K562 (cell line): ENCODE measurements around the gene TJP2. TPM values are rescaled to one million over a fixed set of nuclear protein-coding genes. Genes with fewer than 3 reads are reported as not detected.

Source experiments
- ATAC-seq: fragments of 200-7000 bp; cut with Tn5 transposase; 3 replicates; pipeline ENCODE4 v1.9.1; 2020; ENCODE audit warnings: moderate library complexity
- BruUV-seq: library from RNA; stranded (reverse); fragments of 400-500 nt; replicated peaks from 2 replicates; lab custom pipeline; 2021; lab: Mats Ljungman, UMichigan
- CTCF ChIA-PET: fragments of 300-600 bp; formaldehyde crosslinking; extraction: SDS; loops from one replicate; lab custom pipeline; 2021; ENCODE audit warnings: low intra/inter-chr PET ratio; lab: Yijun Ruan, JAX
- POLR2A ChIA-PET: fragments of 300-600, 350-650 bp; sonication (Branson Sonifier 250); formaldehyde crosslinking; extraction: SDS; loops from one replicate; lab custom pipeline; 2021; ENCODE audit warnings: antibody characterized with exemption, inconsistent platforms; lab: Yijun Ruan, JAX
- DNase-seq, 4 experiments: peaks; one replicate each; pipeline versions ENCODE4 v3.0.0 to v3.0.0-alpha.2; 2011 to 2018; ENCODE audit warnings: low spot score in 3 of 4, mixed read lengths in 3 of 4; ENCODE audit errors: extremely low read depth in 1 of 4
- FAIRE-seq: peaks from 2 replicates; lab custom pipeline; 2011; peaks lifted over from hg19 to GRCh38; lab: Jason Lieb, UNC
- H2AFZ ChIP-seq: 2 replicates; pipeline ENCODE4 v1.6.0; 2011; ENCODE audit warnings: low read depth, low read length, control low read depth, inconsistent platforms
- H3K27ac ChIP-seq: fragments of 200-600 bp; 3 replicates; pipeline ENCODE4 v1.8.0; 2011; ENCODE audit warnings: low read depth, mild to moderate bottlenecking, control low read depth, inconsistent platforms, low read length, moderate library complexity, mixed read lengths; ENCODE audit errors: extremely low read depth
- H3K27me3 ChIP-seq, 2 experiments: fragments of 300-600 bp in 1 of 2; 2 replicates in 1 of 2; 3 replicates in 1 of 2; pipeline versions ENCODE4 v1.6.0 to v1.8.0; 2011; ENCODE audit warnings: inconsistent platforms in 2 of 2, low read length in 2 of 2, mild to moderate bottlenecking in 1 of 2, mixed read lengths in 1 of 2, moderate library complexity in 1 of 2; ENCODE audit not compliant: control insufficient read depth in 2 of 2, insufficient read depth in 2 of 2
- H3K36me3 ChIP-seq: fragments of 300-600 bp; 3 replicates; pipeline ENCODE4 v1.8.0; 2011; ENCODE audit warnings: mild to moderate bottlenecking, low read length, inconsistent platforms; ENCODE audit not compliant: control insufficient read depth, insufficient read depth
- H3K4me1 ChIP-seq, 2 experiments: fragments of 200-600 bp in 1 of 2; replicated peaks in 1 of 2; 2 replicates in 1 of 2; 3 replicates in 1 of 2; pipeline versions ENCODE4 v1.5.1 to v1.8.0; 2011; ENCODE audit warnings: inconsistent platforms in 2 of 2, low read length in 2 of 2, mild to moderate bottlenecking in 1 of 2, mixed read lengths in 1 of 2, moderate library complexity in 1 of 2; ENCODE audit not compliant: control insufficient read depth in 2 of 2, insufficient read depth in 2 of 2
- H3K4me2 ChIP-seq: 2 replicates; pipeline ENCODE4 v1.6.1; 2011; ENCODE audit warnings: low read length, control low read depth, inconsistent platforms, mixed read lengths; ENCODE audit not compliant: insufficient read depth
- H3K4me3 ChIP-seq: fragments of 200-600 bp; sonication (generic), shearing (Covaris generic); 2 replicates; pipeline ENCODE4 v1.5.1; 2016; ENCODE audit warnings: control low read depth, inconsistent platforms
- H3K79me2 ChIP-seq: fragments of 200-600 bp; 3 replicates; pipeline ENCODE4 v1.8.0; 2011; ENCODE audit warnings: low read length, inconsistent platforms; ENCODE audit not compliant: control insufficient read depth, insufficient read depth
- H3K9ac ChIP-seq, 2 experiments: 2 replicates each; pipeline versions ENCODE4 v1.6.0 to v1.6.1; 2011; ENCODE audit warnings: low read depth in 2 of 2, low read length in 2 of 2, control low read depth in 1 of 2, inconsistent platforms in 1 of 2, mild to moderate bottlenecking in 1 of 2, mixed read lengths in 1 of 2; ENCODE audit not compliant: insufficient read depth in 1 of 2
- H3K9me1 ChIP-seq: one replicate; pipeline ENCODE4 v1.6.0; 2011; ENCODE audit warnings: inconsistent platforms, mild to moderate bottlenecking, low read length, moderate library complexity; ENCODE audit not compliant: control insufficient read depth, insufficient read depth
- H3K9me3 ChIP-seq: replicated peaks from 2 replicates; pipeline ENCODE4 v1.5.1; 2011; ENCODE audit warnings: low read depth, low read length, inconsistent platforms; ENCODE audit not compliant: control insufficient read depth, insufficient read depth
- H4K20me1 ChIP-seq: replicated peaks from 2 replicates; pipeline ENCODE4 v1.6.1; 2011; ENCODE audit warnings: low read length, inconsistent platforms, mixed read lengths; ENCODE audit not compliant: control insufficient read depth, insufficient read depth
- BCOR ChIP-seq: fragments of 450-650 bp; IDR thresholded peaks from 2 replicates; pipeline ENCODE4 v1.6.1; 2016
- HDAC8 ChIP-seq: fragments of 450-650 bp; IDR thresholded peaks from 2 replicates; pipeline ENCODE4 v1.6.1; 2016; ENCODE audit warnings: mild to moderate bottlenecking, missing genetic modification characterization, moderate library complexity, missing compliant biosample characterization
- RB1 ChIP-seq: fragments of 450-650 bp; IDR thresholded peaks from 2 replicates; pipeline ENCODE4 v1.6.1; 2017; ENCODE audit warnings: low read depth, mild to moderate bottlenecking
- SMARCB1 ChIP-seq: IDR thresholded peaks from 2 replicates; pipeline ENCODE4 v1.6.1; 2011; ENCODE audit warnings: improper control_type of control experiment, low read depth; ENCODE audit not compliant: insufficient read length
- SNIP1 ChIP-seq: fragments of 450-650 bp; IDR thresholded peaks from 2 replicates; pipeline ENCODE4 v1.7.1; 2017; ENCODE audit warnings: low read depth, mild to moderate bottlenecking
- SRSF9 ChIP-seq: fragments of 200-400 bp; formaldehyde crosslinking; IDR thresholded peaks from 2 replicates; pipeline ENCODE4 v1.6.1; 2017; ENCODE audit warnings: low read depth, low read length, borderline replicate concordance
- ZNF121 ChIP-seq: sonication (generic); formaldehyde crosslinking; conservative IDR thresholded peaks from 2 replicates; pipeline ENCODE4 v1.8.0; 2022; ENCODE audit warnings: missing genetic modification reagents
- ZNF586 ChIP-seq: fragments of 450-650 bp; formaldehyde crosslinking; conservative IDR thresholded peaks from 2 replicates; pipeline ENCODE4 v1.4.0; 2020; ENCODE audit warnings: mild to moderate bottlenecking, moderate library complexity
- ZZZ3 ChIP-seq: fragments of 450-650 bp; IDR thresholded peaks from 2 replicates; pipeline ENCODE4 v1.6.1; 2016; ENCODE audit warnings: antibody characterized with exemption, mild to moderate bottlenecking, moderate library complexity
- WGBS: fragments of 100-300 bp; shearing (Covaris generic); methylation state at CpG from one replicate; pipeline ENCODE4 v1.1.6; 2016; ENCODE audit warnings: low coverage, mixed read lengths; ENCODE audit not compliant: insufficient coverage; ENCODE audit errors: missing lambda C conversion rate; 5-methylcytosine and 5-hydroxymethylcytosine counted together
- in situ Hi-C: fragments of 300-500 bp; cut with MboI; formaldehyde crosslinking; loops from 4 replicates; pipeline ENCODE4 v1.15.0; 2018; ENCODE audit warnings: inconsistent platforms, mixed read lengths
- intact Hi-C: fragments of 100-400 bp; cut with micrococcal nuclease; formaldehyde crosslinking; loops from 2 replicates; pipeline ENCODE4 v1.14.2; 2022
- polyA plus RNA-seq, 8 experiments: library from polyadenylated mRNA; depleted of rRNA in 4 of 8; stranded (reverse) in 5 of 8; unstranded in 3 of 8; fragments of >200 nt; fragmentation: Nextera tagmentation in 2 of 8; fragmentation: Illumina TruSeq in 1 of 8; extraction: Ambion mirVana in 2 of 8; extraction: Trizol in 1 of 8; gene quantifications; 2 replicates each; pipeline versions ENCODE4 v1.2.1 to v1.2.3, GENCODE V29; 2011 to 2014; ENCODE audit warnings: inconsistent platforms in 1 of 8, missing spikeins in 1 of 8
- total RNA-seq, 7 experiments: library from RNA; depleted of rRNA in 6 of 7; stranded (reverse); fragments of >200 nt in 6 of 7; fragmentation: Illumina TruSeq in 2 of 7; extraction: Trizol in 2 of 7; gene quantifications; 2 replicates each; pipeline versions ENCODE4 v1.2.1 to v1.2.3, GENCODE V29; 2011 to 2021; ENCODE audit warnings: low replicate concordance in 1 of 7

Gene TJP2
- total and polyA plus RNA-seq, 9 of the 15 experiments (the other 6 are each of a cell fraction or from before 2014, with no cell fraction given), result 4.0 to 24.1 (median 16.8) TPM

DNA sequence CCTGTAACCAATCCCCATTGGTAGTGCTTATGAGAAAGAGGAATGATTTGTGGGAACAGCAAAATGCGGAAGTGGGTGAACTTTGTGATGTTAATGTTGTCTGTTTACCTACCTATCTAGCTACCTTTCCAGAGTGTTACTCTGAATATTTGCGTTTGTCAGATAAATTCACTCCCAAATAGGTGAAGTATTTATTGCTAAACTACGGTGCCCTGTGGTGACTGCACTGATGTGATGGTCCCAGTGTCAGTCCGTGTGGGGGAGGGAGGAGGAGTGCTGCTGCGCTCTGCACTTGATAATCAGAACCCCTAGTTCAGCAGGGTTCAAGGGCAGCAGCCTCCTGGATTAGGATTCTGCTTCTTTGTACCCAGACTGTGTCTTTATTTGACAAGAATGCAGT, 55.3 kb downstream of the TJP2 start:
- H3K9me1 ChIP-seq, result no peaks in the 10 kb centered on the region
- no peak for DNase-seq
- ChIA-PET CTCF (no interaction called here), POLR2A (interaction anchor here (1.3 kb wide), 1 partner anchor 14 kb away, joined by 5 read pairs; no protein-coding TSS in a partner anchor)
- H2AFZ ChIP-seq, result no peak overlapping the region
- ATAC-seq, result no peak
- peaks cover 34% of the 10 kb centered on the region; the same call in 2 of the 3 replicates for H3K36me3 ChIP-seq
- H3K79me2 ChIP-seq, result no peaks in the 10 kb centered on the region
- no peaks in the 10 kb centered on the region for H3K9me3 ChIP-seq
- 47% methylated on average over 5 of the region's 5 CpGs for WGBS
- BruUV-seq, result no TSS peak
- intact Hi-C loops, result no loop called here
- no peak overlapping the region for H3K9ac ChIP-seq
- H3K27me3 ChIP-seq, result no peaks in the 10 kb centered on the region
- no peak overlapping the region for H3K27ac ChIP-seq
- FAIRE-seq, result no peak
- H3K4me1 ChIP-seq, result no peaks in the 10 kb centered on the region
- no peaks in the 10 kb centered on the region for H4K20me1 ChIP-seq
- no peak for TF ChIP-seq HDAC8
- TF ChIP-seq BCOR, result no peak
- no peak for TF ChIP-seq RB1
- no peak for TF ChIP-seq ZZZ3
- TF ChIP-seq ZNF121 (CRISPR knock-in tag), result no peak
- H3K4me2 ChIP-seq, result no peak overlapping the region
- H3K4me3 ChIP-seq, result no peak overlapping the region
- in situ Hi-C loops, result no loop called here

DNA sequence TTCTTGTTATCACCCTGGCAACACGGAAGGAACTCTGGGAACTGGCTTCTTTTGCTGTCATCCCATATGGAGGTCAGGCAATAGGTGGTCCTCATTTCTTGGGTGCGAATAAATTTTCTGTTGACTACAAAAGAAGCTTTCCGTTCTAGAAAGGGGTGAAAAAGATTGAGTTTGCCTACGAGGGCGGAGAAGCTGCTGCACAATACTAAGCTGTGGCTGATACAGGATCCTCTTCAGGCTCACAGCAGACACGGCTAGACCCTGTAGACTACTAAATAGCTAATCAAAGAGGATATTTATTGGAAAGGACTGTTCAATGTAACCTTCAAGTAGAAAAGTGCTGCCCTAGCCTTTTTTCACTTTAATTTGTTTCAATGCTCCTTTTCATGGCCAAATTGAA, 58.1 kb downstream of the TJP2 start:
- TF ChIP-seq SRSF9 (no peak), ZNF586 (CRISPR knock-in tag) (no peak), SMARCB1 (no peak), SNIP1 (no peak)
- TF ChIP-seq, all 486 proteins: peak for 0
- 90% methylated on average over 6 of the region's 6 CpGs for WGBS
- H3K4me2 ChIP-seq, result no peak overlapping the region
- H3K9me1 ChIP-seq, result no peaks in the 10 kb centered on the region
- no peak for FAIRE-seq
- no peak overlapping the region for H3K9ac ChIP-seq
- H3K27me3 ChIP-seq, result no peaks in the 10 kb centered on the region
- POLR2A ChIA-PET, result interaction anchor here (1.4 to 1.6 kb wide), 2 partner anchors 9 to 11 kb away, joined by 3 to 5 read pairs; no protein-coding TSS in a partner anchor
- no peak for ATAC-seq
- H2AFZ ChIP-seq, result no peak overlapping the region
- H3K4me3 ChIP-seq, result no peak overlapping the region
- H3K79me2 ChIP-seq, result no peaks in the 10 kb centered on the region
- H3K4me1 ChIP-seq, result no peaks in the 10 kb centered on the region
- DNase-seq, result no peak
- no TSS peak for BruUV-seq
- H3K27ac ChIP-seq, result no peak overlapping the region
- H4K20me1 ChIP-seq, result no peaks in the 10 kb centered on the region
- H3K9me3 ChIP-seq, result no peaks in the 10 kb centered on the region
- CTCF ChIA-PET, result no interaction called here
- intact Hi-C loops (no loop called here), in situ Hi-C loops (no loop called here)
- peaks cover 32% of the 10 kb centered on the region; the same call in 2 of the 3 replicates for H3K36me3 ChIP-seq
